Common myeloid progenitor, CD34-positive (primary cell): ENCODE results near the gene CD48.

Experiments used
- CTCF ChIA-PET: fragments of 350-600 bp; sonication (Branson Sonifier 250); formaldehyde crosslinking; loops from one replicate; lab custom pipeline; 2021; ENCODE audit warnings: antibody characterized with exemption; lab: Charles Lee
- POLR2A ChIA-PET: fragments of 350-600 bp; sonication (Branson Sonifier 250); formaldehyde crosslinking; loops from one replicate; lab custom pipeline; 2021; ENCODE audit warnings: antibody characterized with exemption; lab: Charles Lee
- DNase-seq, 3 donors: peaks; one replicate each; pipeline versions ENCODE4 v3.0.0 to v3.0.0-alpha.2; 2013
- H3K27ac ChIP-seq, 2 experiments: 1 replicate in 1 of 2; 2 replicates in 1 of 2; pipeline ENCODE4 v1.7.0; 2013; ENCODE audit warnings: inconsistent platforms in 2 of 2, low read length in 2 of 2, mild to moderate bottlenecking in 2 of 2, low read depth in 1 of 2, moderate library complexity in 1 of 2; ENCODE audit not compliant: severe bottlenecking in 2 of 2, insufficient read depth in 1 of 2, poor library complexity in 1 of 2
- H3K27me3 ChIP-seq, 5 experiments: replicated peaks in 2 of 5; 1 replicate in 3 of 5; 2 replicates in 2 of 5; pipeline versions ENCODE4 v1.6.1 to v1.7.0; 2013; ENCODE audit warnings: low read length in 4 of 5, mild to moderate bottlenecking in 2 of 5, moderate library complexity in 2 of 5, inconsistent platforms in 1 of 5; ENCODE audit not compliant: insufficient read depth in 5 of 5, control insufficient read depth in 4 of 5
- H3K36me3 ChIP-seq, 4 experiments: 1 replicate in 2 of 4; 2 replicates in 2 of 4; pipeline versions ENCODE4 v1.6.1 to v1.7.0; 2013; ENCODE audit warnings: low read length in 3 of 4, control low read depth in 1 of 4, mild to moderate bottlenecking in 1 of 4; ENCODE audit not compliant: control insufficient read depth in 4 of 4, insufficient read depth in 4 of 4
- H3K4me1 ChIP-seq, 4 experiments: 1 replicate in 3 of 4; 2 replicates in 1 of 4; pipeline versions ENCODE4 v1.6.1 to v1.7.1; 2013; ENCODE audit warnings: low read length in 3 of 4, mild to moderate bottlenecking in 3 of 4, control low read depth in 1 of 4, inconsistent platforms in 1 of 4, moderate library complexity in 1 of 4; ENCODE audit not compliant: control insufficient read depth in 4 of 4, insufficient read depth in 4 of 4; ENCODE audit errors: control extremely low read depth in 1 of 4
- H3K4me3 ChIP-seq, 7 experiments: 1 replicate in 4 of 7; 2 replicates in 3 of 7; pipeline versions ENCODE4 v1.5.1 to v1.7.0; 2013; ENCODE audit warnings: mild to moderate bottlenecking in 7 of 7, low read length in 6 of 7, moderate library complexity in 6 of 7, inconsistent platforms in 2 of 7, low read depth in 2 of 7, control low read depth in 1 of 7; ENCODE audit not compliant: insufficient read depth in 4 of 7, control insufficient read depth in 1 of 7; ENCODE audit errors: extremely low read depth in 1 of 7
- H3K9me3 ChIP-seq, 5 experiments: 1 replicate in 4 of 5; 2 replicates in 1 of 5; pipeline versions ENCODE4 v1.6.1 to v1.7.1; 2013; ENCODE audit warnings: low read length in 4 of 5, mild to moderate bottlenecking in 2 of 5, inconsistent platforms in 1 of 5, low read depth in 1 of 5, moderate library complexity in 1 of 5; ENCODE audit not compliant: control insufficient read depth in 4 of 5, insufficient read depth in 2 of 5; ENCODE audit errors: control extremely low read depth in 1 of 5
- WGBS: methylation state at CpG from one replicate; pipeline ENCODE4 v1.1.5; 2013; ENCODE audit not compliant: insufficient coverage; 5-methylcytosine and 5-hydroxymethylcytosine counted together

CD48 gene

DNA sequence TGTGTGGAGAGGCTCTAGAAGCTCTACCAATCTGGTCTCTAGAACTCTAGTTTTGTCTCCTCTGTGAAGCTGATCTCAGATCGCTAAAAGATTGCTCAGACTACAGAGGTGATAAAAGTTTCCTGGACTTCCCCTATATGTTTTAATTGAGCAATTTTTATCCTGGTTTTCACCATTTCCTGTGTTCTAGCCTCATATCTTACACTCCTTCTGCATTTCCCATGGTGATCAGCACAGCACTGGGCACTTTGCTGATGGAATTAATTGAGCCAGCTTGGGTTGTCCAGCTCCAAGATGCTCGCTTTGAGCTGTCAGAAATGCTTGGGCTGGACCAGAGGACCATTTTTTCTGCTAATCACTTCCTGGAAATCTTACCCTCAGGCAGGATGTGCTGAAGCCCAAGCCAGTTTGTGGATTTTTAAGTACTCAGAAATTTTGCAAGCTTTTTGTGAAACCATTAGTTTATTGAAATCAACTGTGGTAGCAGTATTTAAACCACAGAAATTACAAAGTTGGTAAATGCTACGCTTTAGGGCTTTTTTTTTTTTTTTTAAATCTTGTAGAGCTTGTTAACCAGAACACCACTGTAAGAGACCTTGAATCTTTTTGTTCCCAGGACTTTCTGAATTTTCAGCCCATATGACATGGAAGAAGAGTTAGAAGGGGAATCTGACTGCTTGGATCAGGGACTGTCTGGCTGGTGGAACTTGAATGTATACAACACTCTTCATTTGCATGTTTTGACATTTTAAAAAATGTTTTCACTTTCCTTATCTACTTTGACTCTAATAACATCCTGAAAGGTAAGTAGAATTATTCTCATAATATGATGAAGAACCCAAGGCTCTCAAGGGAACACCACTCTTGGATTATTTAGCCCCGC lies 28.4 kb downstream of the CD48 start:
- POLR2A ChIA-PET, result no interaction called here
- WGBS, result 65% methylated on average over 2 of the region's 4 CpGs
- H3K27ac ChIP-seq, result no peak overlapping the region
- H3K27me3 ChIP-seq, result no peaks in the 10 kb centered on the region
- peaks cover 0 to 64% (median 10%) of the 10 kb centered on the region in 4 experiments for H3K36me3 ChIP-seq
- peaks cover 0 to 3% (median 0%) of the 10 kb centered on the region in 5 experiments for H3K9me3 ChIP-seq
- CTCF ChIA-PET, result interaction anchor here (0.7 to 4.9 kb wide), 14 partner anchors 9 to 322 kb away, joined by 3 to 38 read pairs (median 4); partner anchors contain the start of gene ITLN2
- DNase-seq, result peak in 1 of 3 donors; percentile 34
- no peak overlapping the region for H3K4me3 ChIP-seq
- H3K4me1 ChIP-seq, result peaks cover 0 to 24% (median 13%) of the 10 kb centered on the region in 4 experiments

DNA sequence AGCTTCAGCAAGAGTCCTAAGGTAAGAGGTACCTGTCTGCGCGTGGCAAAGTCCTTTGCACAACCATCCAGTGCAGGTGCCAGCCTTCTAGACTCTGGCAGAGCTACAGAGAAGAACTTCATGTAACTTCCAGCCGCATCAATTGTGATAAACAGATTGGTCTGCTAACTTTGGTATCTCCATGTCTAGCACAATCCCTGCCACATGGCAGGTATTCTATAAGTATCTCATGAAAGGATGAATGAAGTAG lies 29.8 kb downstream of the CD48 start:
- H3K27ac ChIP-seq, result no peak overlapping the region
- H3K9me3 ChIP-seq, result peaks cover 0 to 1% (median 0%) of the 10 kb centered on the region in 5 experiments
- H3K4me1 ChIP-seq, result peaks cover 0 to 24% (median 13%) of the 10 kb centered on the region in 4 experiments
- POLR2A ChIA-PET, result no interaction called here
- no peak for DNase-seq
- H3K4me3 ChIP-seq, result no peak overlapping the region
- no peaks in the 10 kb centered on the region for H3K27me3 ChIP-seq
- 97% methylated on average over 3 of the region's 3 CpGs for WGBS
- CTCF ChIA-PET, result interaction anchor here (0.7 to 5.2 kb wide), 16 partner anchors 8 to 324 kb away, joined by 3 to 48 read pairs (median 5); partner anchors contain the start of gene ITLN2
- H3K36me3 ChIP-seq, result peaks cover 0 to 73% (median 12%) of the 10 kb centered on the region in 4 experiments

GRCh38 chr1:160681066-160681890 lies 30.3 kb downstream of the CD48 start:
- H3K4me1 ChIP-seq, result peaks cover 0 to 24% (median 13%) of the 10 kb centered on the region in 4 experiments
- H3K4me3 ChIP-seq, result no peak overlapping the region
- ChIA-PET POLR2A (no interaction called here), CTCF (interaction anchor here (0.7 to 5.2 kb wide), 31 partner anchors 8 to 460 kb away, joined by 3 to 48 read pairs (median 4); partner anchors contain the start of gene ITLN2)
- WGBS, result 71% methylated on average over 10 of the region's 10 CpGs
- H3K9me3 ChIP-seq, result no peaks in the 10 kb centered on the region
- no peaks in the 10 kb centered on the region for H3K27me3 ChIP-seq
- no peak overlapping the region for H3K27ac ChIP-seq
- DNase-seq, result peak; percentile 88 to 94 (median 89)
- peaks cover 0 to 75% (median 12%) of the 10 kb centered on the region in 4 experiments for H3K36me3 ChIP-seq

DNA sequence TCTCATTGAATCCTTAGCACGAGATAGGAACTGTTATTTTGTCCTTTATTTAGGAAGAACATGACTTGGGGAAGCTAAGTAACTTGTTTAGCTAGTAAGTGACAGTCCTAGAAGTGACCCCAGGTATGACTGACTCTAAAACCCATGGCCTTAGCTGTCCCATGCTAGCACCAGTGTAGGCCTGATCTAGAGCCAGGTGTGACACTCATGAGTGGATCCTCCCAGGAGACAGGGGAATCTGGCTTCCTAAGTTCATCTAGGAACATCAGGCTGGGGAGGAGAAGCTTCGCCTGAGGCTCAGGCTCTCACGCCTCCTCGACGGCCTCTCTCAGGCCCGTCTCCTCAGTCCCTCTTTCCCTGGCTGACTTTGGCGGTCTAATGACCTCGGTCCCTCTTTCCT lies 31.2 kb downstream of the CD48 start:
- 100% methylated on average over 6 of the region's 8 CpGs for WGBS
- POLR2A ChIA-PET, result no interaction called here
- Histone ChIP-seq H3K27ac (no peak overlapping the region), H3K36me3 (peaks cover 0 to 74% (median 12%) of the 10 kb centered on the region in 4 experiments), H3K9me3 (no peaks in the 10 kb centered on the region), H3K4me1 (peaks cover 0 to 28% (median 13%) of the 10 kb centered on the region in 4 experiments), H3K27me3 (no peaks in the 10 kb centered on the region), H3K4me3 (no peak overlapping the region)
- DNase-seq, result no peak
- CTCF ChIA-PET, result interaction anchor here (0.8 to 5.2 kb wide), 28 partner anchors 9 to 460 kb away, joined by 3 to 48 read pairs (median 4); partner anchors contain the start of gene ITLN2

GRCh38 chr1:160679893-160680292 lies 31.7 kb downstream of the CD48 start:
- DNase-seq, result no peak
- H3K27ac ChIP-seq, result no peak overlapping the region

DNA sequence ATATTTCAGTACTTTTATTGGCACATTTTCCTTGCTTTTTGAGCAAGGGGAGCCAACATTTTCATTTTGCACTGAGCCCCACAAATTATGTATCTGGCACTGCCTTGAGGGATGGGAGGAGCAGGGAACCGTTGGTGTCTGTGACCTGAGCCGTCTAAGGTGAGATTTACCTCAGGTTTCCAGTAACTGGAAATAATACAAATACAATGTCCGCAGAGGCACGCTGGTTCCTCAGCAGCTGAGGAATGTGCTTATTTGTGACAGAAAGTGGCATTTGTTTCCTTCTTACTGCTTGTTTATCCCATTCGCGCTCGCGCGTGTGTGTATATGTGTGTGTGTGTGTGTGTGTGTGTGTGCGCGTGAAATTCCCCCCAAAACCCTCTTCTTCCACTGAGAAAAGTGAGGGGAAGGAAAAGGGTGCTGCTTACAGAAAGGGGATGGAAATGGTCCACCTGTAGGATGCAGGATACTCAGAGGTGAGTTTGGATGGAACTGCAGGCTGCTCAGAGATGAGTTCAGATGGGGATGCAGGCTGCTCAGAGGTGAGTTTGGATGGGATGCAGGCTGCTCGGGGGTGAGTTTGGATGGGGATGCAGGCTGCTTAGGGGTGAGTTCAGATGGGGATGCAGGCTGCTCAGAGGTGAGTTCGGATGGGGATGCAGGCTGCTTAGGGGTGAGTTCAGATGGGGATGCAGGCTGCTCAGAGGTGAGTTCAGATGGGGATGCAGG lies 34.6 kb downstream of the CD48 start:
- H3K27me3 ChIP-seq, result no peaks in the 10 kb centered on the region
- H3K36me3 ChIP-seq, result peaks cover 0 to 51% (median 12%) of the 10 kb centered on the region in 4 experiments
- H3K4me1 ChIP-seq, result peaks cover 0 to 29% (median 10%) of the 10 kb centered on the region in 4 experiments
- POLR2A ChIA-PET, result no interaction called here
- H3K4me3 ChIP-seq, result no peak overlapping the region
- CTCF ChIA-PET, result interaction anchor here (1.4 to 5.2 kb wide), 4 partner anchors 15 to 153 kb away, joined by 3 to 44 read pairs (median 7); no protein-coding TSS in a partner anchor
- DNase-seq, result no peak
- 94% methylated on average over 4 of the region's 13 CpGs for WGBS
- no peaks in the 10 kb centered on the region for H3K9me3 ChIP-seq
- H3K27ac ChIP-seq, result no peak overlapping the region

More at GRCh38 chr1:160679893-160680292, 31.7 kb downstream of the CD48 start:
- POLR2A ChIA-PET, result no interaction called here
- WGBS, result 75% methylated on average over 3 of the region's 3 CpGs
- CTCF ChIA-PET, result interaction anchor here (1.1 to 5.2 kb wide), 20 partner anchors 8 to 461 kb away, joined by 3 to 48 read pairs (median 4); partner anchors contain the start of gene ITLN2
- Histone ChIP-seq H3K4me1 (peaks cover 0 to 29% (median 13%) of the 10 kb centered on the region in 4 experiments), H3K36me3 (peaks cover 0 to 69% (median 12%) of the 10 kb centered on the region in 4 experiments), H3K27me3 (no peaks in the 10 kb centered on the region), H3K9me3 (no peaks in the 10 kb centered on the region), H3K4me3 (no peak overlapping the region)
